CD4-positive, alpha-beta T cell treated with Interleukin-4 for 4 hours (primary cell): ENCODE measurements around the gene GALNT3.

ENCODE experiments used
- DNase-seq: peaks from one replicate; pipeline ENCODE4 v3.0.0-alpha.2; 2020

Gene GALNT3

GRCh38 chr2:165718610-165719210, 75.3 kb downstream of the GALNT3 start:
- DNase-seq, result no peak

GRCh38 chr2:165716091-165716490, 78.0 kb downstream of the GALNT3 start:
- no peak for DNase-seq

- no peak for DNase-seq
These were observed 87.0 kb downstream of the GALNT3 start for GRCh38 chr2:165706960-165707487.

- no peak for DNase-seq
These were observed 92.9 kb downstream of the GALNT3 start for GRCh38 chr2:165701147-165701546.

GRCh38 chr2:165700531-165700930, 93.5 kb downstream of the GALNT3 start:
- DNase-seq, result no peak

GRCh38 chr2:165699946-165700345, 94.1 kb downstream of the GALNT3 start:
- DNase-seq, result no peak

GRCh38 chr2:165698444-165698884, 95.6 kb downstream of the GALNT3 start:
- no peak for DNase-seq

- DNase-seq, result no peak
These were observed 96.2 kb downstream of the GALNT3 start for GRCh38 chr2:165697748-165698443.
